Activated T-helper 1 cell treated with anti-CD3 and anti-CD28 coated beads, Interleukin-2, amount 50 U/mL, for 16 hours (primary cell): ENCODE measurements around the gene UNC5C.

ENCODE experiments used
- DNase-seq, 2 donors: peaks; one replicate each; pipeline ENCODE4 v3.0.0-alpha.2; 2020; ENCODE audit warnings: low read depth in 1 of 2, low spot score in 1 of 2

UNC5C gene

DNA sequence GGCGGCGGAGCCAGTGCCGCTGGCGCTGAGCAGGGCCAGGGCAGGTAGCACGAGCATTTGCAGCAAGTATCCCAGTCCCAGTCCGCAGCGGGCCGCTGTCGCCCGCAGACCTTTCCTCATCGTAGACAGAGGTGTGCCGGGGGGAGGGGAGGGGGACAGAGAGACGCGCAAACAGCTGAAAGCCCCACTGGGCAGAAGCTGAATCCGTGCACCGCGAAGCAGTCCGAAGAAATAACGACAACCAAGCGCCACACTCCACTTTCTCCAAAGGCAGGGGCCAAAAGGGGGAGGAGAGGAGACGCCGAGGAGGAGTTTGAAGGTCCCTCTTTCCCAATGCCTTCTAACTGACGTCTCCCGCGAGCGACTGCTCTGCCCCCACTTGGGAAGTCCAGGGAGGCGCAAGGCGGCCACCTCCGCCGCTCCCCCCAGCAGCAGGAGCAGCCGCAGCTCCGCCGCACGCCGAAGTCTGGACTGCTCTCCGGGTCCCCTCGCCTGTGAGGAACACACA, at the start of gene UNC5C:
Gene UNC5C, minus strand, starts transcription at position 236 of the 508 bp plus-strand sequence.
- no peak for DNase-seq

DNA sequence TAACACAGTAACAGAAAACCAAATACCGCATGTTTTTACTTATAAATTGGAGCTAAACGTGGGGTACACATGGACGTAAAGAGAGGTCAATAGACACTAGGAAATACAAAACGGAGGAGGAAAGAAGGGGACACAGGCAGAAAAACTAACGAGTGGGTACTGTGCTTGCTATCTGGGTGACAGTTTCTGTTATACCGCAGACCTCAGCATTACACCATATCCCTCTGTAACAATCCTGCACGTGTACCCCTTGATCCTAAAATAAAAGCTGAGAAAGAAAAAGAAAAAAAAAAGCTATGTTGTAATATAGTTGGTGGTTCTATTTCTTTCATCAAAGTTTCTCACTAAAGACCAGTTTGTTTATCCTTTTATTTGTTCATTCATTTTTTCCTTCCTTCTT, 47.9 kb upstream of the UNC5C start:
- no peak for DNase-seq

DNA sequence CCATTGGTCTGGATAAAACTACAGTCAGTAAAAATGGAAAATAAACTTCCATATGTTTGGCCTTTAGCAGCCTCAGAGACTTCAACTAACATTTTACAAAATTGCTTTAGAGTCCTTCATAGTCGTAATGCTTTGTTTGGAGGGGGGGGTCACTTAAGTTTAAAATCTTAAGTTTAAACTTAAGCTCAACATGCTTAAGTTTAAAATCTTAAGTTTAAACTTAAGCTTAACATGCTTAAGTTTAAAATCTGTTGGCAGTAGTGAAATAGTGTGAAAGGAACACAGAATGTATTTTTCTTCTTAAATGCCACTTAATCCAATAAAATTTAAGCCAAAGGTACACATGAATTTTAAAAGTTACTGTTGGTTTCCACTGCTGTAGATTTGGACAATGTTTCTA, 45.9 kb upstream of the UNC5C start:
- no peak for DNase-seq

DNA sequence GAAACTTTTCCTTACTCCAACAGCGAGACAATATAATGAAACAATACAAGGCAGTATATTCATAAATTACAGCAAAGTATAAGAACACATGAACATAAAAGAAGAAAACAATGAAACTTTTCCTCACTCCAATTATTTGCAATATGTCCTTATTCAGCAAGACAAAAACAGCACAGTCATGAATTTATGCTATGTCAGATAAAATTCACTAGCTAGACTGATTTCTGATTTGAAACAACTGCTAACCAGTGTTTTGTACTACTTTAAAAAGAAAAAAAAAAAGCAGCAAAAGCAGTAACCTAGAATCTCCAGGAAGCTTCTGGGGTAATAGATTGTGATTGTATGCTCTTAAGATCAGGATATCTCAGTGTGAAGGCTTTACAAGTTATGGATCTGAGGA, 45.2 kb upstream of the UNC5C start:
- no peak for DNase-seq

DNA sequence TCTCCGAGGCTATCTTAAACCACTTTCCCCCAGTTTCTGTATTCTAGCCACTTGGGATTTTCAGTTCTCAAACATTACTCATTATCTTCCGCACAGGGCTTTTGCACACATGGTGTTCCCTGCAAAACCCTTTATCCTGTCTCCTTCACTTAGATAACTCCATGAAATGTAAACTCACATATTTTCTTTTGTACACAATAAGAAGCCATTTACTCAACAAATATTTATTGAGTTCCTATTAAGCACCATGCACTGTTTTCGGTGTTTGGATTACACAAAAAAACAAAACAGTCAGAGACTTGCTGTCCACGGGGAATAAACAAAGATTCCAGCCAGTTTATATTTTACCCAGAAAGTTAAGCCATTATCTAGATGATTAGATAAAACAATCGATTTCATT, 42.5 kb upstream of the UNC5C start:
- DNase-seq, result no peak

DNA sequence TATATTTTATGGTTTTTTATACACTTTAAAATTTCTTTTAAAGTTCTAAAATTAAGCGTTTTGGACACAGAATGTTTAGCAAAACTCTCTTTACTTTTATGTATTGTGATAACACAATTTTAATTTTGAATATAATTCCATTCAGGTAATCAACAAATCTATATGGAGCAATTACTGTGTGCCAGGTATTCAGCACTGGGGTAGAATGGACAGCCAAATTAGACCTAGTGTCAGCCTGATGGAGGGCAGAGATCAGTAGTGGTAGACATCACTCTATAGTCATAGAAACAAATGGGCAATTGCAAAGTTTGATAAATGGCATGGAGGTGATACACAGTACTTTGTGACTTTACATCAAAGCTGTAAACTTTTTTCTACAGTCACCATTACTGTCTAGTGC, 41.8 kb upstream of the UNC5C start:
- no peak for DNase-seq

DNA sequence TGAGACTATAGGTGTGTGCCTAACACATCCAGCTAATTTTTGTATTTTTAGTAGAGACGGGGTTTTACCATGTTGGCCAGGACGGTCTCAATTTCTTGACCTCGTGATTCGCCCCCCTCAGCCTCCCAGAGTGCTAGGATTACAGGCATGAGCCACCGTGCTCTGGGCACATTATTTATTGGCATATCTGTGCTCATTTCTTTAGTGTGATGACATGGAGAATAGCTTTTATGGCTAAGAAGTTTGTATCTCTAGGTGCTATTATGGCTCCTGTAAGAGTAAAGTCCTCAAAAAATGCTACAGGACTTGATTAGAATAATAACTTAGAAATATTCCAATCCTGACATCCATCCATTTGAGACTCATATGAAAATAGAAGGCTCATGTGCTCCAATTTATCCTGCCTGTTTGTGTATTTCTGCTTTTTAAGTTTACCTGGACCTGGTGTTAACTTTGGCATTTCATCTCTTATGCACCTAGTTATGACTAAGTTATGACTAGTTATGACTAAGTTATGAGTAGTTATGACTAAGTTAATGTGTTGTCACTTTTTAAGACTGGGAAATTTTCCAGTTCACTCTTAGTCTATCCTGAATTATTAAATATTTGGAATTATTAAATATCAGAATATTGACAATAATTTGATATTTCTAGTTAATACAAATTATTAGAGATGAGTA, 36.4 kb upstream of the UNC5C start:
- no peak for DNase-seq

DNA sequence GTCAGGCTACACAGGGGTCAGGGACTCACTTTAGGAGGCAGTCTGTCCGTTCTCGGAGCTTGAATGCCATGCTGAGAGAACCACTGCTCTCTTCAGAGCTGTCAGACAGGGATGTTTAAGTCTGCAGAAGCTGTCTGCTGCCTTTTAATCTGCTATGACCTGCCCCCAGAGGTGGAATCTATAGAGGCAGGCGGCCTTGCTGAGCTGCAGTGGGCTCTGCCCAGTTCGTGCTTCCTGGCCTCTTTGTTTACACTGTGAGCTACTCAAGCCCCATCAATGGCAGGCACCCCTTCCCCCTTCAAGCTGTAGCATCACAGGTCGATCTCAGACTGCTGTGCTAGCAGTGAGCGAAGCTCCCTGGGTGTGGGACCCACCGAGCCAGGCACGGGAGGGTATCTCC, 31.5 kb upstream of the UNC5C start:
- DNase-seq, result no peak

DNA sequence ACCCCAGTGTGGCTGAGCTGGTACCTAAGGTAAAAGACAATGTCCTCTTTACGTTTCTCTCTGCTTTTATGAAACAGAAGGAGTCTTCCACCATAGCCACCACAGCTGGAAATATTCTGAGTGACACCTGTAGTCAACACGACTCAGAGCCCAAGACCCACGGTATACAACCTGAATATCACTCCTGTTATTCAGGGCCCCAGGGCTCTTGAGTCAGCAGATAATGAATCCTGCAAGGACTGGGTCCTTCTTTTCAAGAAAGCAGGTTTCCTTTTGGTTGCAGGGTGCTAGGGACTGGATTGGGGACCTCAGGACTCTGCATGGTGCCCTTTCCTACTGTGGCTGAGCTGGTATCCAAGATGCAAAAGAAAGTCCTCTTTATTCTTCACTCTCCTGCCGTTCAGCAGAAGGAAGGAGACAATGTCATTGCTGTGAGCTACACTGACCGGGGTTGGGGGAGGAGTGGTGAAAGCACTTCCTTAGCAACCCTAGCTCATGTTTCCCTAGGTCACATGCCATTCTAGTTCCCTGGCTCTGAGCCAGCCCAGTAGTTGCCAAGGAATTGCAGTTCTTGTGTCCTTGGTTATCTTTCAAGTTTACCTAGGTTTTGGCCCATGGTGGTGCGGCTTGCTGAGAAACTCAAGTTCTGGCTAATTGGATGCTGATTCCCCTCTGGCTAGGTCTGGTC, 23.7 kb upstream of the UNC5C start:
- DNase-seq, result no peak

DNA sequence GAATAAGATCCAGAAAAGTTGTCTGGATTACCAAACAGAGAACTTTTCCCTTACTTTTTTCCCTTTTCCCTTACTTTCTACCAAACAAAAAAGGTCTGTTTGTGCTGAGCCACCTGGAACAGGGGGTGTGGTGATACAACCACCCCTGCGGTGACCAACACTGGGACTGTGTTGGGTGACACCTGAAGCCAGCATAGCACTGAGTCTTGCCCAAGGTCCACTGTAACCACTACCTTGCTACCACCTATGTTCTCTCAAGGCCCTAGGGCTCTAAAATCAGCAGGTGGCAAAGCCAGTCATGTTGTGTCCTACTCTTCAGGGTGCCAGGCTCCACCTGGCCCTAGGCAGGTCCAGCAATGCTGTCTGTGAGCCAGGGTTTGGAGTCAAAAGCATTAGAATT, 22.8 kb upstream of the UNC5C start:
- DNase-seq, result no peak

DNA sequence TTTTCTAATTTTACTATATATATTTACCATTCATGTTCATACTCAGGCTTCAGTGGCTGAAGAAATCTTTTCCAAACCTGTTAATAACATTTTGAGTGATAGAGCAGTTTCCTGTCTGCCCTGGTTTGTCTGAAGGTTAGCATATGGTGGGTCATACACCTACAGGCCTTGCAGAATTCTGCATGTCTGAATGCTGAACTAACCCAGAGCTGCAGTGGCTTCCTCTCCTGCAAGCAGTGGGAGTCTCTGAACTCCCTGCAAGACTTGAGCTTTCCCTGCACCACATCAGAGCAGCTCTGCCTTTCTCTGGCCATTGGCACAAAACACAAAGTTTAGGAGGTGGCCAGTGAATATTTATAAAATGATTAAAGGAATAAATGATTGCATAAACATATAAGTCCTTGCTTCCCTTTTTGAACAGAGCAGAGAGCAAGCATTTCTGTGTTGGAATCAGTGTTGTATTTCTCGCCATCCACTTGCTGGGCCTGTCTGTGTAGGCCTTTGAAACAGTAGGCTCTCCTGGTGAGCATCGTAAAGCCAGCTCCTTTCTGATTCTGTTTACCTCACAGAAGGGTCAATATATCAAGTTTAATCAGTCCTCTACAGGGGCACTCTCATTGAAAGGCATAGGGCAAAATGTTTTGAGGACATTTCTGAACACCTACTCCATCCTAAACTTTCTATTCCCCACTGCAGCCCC, 15.0 kb upstream of the UNC5C start:
- DNase-seq, result no peak

DNA sequence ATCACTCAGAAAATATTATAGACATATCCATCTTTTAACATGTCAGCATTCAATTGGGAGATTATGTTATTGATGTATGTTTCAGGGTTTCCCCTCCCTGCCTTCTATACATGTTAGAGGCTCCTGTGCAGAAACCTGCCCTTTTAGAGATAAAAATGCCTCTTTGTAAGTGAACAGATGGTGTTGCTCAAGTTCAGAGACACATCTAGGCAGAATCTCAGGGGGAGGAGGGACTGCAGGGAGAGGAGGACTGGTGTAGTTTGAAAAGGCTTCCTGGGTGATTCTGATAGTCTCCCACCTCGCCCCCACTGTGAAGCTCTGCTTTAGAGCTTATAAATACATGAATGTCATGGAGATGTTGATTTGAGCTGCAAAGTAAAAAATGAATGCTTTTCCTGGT, 12.0 kb upstream of the UNC5C start:
- no peak for DNase-seq

DNA sequence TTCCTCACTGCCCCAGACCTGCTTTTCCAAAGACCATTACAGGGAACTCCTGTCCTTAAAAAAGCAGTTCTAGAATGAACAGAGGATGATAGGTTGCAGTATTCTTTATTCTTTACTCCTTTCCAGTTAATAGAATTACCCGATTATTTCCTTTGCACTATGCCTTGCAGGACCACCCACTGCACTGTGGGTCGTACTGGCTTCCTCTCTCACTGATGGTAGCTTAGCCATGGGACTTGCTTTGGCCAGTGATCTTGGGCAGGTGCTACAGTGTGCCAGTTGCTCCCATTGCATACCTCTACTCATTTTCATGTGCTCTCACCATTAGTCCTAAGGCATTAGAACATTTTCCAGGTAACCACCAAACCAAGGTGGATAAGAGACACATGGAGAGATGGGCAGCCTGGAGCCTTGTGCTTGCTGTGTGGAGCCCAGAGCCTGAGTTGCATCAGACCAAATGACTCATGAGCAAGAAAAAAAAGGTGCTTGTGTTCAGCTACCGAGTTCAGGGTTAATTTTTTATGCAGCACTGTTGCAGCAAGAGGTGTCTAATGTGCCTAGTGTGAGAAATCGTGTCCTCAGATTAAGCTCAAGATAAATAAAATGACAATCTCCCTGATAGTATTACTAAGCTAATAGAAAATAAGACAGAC, 7.6 kb upstream of the UNC5C start:
- DNase-seq, result no peak

DNA sequence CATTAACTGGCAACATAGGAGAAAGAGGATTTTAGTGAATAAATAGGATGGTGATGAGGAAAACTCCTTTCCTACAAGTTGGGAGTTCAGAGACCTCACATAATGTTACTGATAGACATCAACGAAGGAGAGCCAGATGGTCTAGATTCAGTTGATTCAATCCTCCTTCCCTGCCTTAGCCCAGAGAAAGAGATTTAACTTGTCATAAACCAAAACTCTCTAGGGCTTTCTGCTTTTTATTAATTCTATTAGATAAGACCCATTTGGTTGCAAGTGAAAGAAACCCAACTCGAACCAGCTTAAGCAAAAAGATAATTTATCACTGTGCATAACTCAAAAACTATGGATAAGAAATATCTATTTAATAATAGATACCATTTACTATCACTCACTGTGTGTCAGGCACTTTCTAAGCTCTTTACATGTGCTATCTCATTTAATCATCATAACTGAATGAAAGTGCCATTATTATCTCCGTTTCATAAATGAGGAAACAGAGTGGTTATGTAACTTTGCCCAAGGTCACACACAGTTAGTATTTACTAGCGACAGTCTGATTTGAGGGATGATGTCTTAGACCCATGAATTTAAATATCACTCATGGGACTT, 4.3 kb upstream of the UNC5C start:
- DNase-seq, result no peak

DNA sequence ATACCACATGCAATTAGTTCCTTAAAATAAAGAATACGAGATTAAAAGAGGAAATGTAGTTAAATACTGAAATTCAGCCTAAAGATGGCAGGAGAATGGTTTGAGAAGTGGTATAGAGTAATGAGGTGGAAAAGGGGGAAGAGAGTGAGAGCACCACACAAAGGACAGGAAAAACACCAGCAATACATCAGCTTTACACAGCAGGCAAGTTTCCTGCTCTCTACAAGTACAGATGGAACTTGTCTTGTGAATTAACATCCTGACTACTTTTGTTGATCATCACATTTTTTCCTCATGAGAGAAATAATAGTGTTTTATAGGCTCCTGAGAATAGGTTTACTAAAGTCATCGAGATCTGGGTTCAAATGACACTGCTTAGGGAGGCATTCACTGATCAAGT, 2.9 kb upstream of the UNC5C start:
- DNase-seq, result no peak

DNA sequence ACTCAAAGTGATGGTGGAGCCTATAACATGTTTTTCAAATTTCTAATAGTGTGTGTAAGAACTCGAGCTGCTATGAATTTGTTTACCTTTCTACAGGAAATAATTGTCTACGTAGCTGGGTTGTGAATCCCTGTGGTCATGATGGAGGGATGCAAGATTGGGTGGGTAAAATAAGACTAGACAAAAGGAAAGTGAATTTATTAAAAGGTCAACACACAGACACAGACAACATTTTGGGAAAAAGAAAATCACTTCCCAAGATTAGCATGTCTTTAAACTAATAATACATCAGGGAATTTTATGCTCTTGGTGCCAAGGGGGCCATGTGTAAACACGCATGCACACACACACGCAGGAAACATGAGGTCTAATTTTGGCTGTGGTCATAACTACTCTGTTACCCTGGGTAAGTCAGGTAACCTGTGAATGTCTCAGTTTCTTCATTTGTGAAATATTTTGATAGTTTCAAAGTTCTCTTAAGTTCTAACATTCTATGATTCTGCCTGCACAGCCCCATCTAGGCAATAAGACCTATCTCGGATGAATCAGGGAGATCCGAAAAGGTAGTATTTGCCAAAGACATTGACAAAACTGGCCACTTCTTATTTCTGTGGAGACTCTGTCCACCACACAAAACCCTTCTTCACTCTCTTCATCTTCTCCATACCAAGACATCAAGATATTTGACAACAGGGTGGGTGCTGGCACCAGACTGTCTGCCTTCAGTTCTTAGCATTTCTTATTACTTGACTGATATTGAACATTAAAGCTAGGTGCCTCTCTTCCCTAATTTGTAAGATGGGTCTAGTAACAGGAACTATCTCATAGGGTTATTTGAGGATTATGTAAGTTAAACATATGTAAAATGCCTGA, 1.6 kb upstream of the UNC5C start:
- DNase-seq, result no peak

DNA sequence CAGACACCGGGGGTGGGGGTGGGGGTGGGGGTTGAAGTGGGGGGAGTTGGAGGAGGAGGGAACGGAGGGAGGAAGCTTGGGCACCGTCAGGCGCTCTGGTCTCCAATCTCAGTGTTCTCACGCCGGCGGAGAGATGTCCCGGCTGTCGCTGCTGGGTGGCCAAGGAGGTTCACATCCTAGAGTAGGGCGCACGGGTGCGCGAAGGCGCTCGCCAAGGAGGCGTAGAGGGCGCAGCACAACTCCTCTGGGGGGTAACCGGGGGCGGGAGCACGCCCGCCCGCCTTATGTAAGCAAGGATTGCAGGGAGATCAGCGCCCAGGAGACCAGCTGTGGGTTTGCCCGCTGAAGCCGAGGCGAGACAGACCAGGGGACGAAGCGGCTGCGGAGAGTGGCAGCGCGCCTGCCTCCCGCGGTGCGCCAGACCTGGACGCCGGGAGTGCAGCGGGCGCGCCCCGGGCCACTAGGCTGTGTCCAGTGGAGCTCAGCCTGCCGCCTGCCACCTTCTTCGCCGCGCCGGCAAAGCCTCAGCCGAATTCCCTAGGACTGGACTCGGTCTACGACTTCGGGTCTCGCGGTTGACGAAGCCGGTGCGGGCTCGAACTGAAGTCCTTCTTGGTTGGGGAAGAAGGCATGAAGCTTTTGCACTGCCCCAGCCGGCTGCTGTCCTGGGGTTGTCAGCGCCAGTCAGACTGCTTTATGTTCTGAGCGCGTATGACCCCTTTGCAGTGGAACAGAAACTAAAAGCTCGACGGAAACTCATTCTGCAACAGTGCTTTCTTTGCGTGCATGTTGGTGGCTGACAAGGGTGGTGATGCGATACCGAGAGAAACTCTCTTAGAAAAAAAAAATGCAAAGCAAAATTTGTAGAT, 707 bp upstream of the UNC5C start:
- no peak for DNase-seq

DNA sequence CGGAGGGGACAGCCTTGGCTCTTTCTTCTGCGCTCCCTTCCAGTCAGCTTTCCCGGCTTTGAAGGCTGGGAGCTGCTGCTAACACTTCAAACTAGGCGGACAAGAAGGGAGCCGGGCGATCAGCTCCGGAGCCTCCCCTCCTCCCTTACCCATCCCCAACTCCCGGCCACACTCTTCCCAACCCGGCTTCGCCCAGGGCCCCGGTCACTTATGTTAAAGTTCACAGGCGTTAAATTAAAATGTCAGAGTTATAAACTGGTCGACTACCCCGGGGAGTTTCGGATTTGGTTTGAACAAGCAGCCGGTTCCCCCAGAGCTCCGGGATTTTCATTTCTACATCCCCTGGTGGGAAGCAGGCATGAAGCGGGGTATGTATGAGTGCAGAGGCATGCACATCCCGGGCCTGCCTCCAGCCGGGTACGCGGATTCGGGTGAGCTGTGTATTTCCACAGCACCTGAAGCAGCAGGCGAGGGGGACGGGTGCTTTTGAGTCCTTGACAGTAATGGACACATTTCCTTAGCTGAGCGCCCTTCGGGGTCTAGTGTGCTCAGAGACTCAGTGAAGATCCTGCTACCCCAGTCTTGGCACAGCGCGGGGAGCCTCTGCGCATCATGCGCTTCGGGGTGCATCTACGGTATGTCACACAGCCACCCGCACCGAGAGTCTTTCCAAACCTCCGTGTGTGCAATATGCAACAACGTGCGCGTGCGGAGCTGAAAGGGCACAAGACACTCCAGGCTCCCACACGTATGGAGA, 880 bp downstream of the UNC5C start:
- no peak for DNase-seq
